Fibroblast of upper back skin (primary cell): ENCODE measurements around the gene SLC12A7.

Experiments used
- DNase-seq: peaks from one replicate; pipeline ENCODE4 v3.0.0-alpha.2; 2013

SLC12A7 gene

GRCh38 chr5:1124205-1125029 is 12.6 kb upstream of the SLC12A7 start:
- no peak for DNase-seq

- DNase-seq, result no peak
These were observed 11.7 kb upstream of the SLC12A7 start for GRCh38 chr5:1123418-1124147.

GRCh38 chr5:1122511-1123294 is 10.8 kb upstream of the SLC12A7 start:
- no peak for DNase-seq

GRCh38 chr5:1121891-1122290 is 10.0 kb upstream of the SLC12A7 start:
- DNase-seq, result no peak

GRCh38 chr5:1121044-1121443 is 9.2 kb upstream of the SLC12A7 start:
- no peak for DNase-seq

- DNase-seq, result no peak
These were observed 8.6 kb upstream of the SLC12A7 start for GRCh38 chr5:1120236-1120999.

- DNase-seq, result no peak
These were observed 7.5 kb upstream of the SLC12A7 start for GRCh38 chr5:1119312-1119831.

- DNase-seq, result no peak
These were observed 6.9 kb upstream of the SLC12A7 start for GRCh38 chr5:1118738-1119137.

GRCh38 chr5:1118231-1118698 is 6.4 kb upstream of the SLC12A7 start:
- peak; percentile 33 for DNase-seq

GRCh38 chr5:1116977-1117376 is 5.1 kb upstream of the SLC12A7 start:
- DNase-seq, result no peak

- no peak for DNase-seq
These were observed 4.4 kb upstream of the SLC12A7 start for GRCh38 chr5:1116109-1116740.

- no peak for DNase-seq
These were observed 3.4 kb upstream of the SLC12A7 start for GRCh38 chr5:1115123-1115815.

- DNase-seq, result no peak
These were observed 2.1 kb upstream of the SLC12A7 start for GRCh38 chr5:1113805-1114586.

- no peak for DNase-seq
These were observed 1.4 kb upstream of the SLC12A7 start for GRCh38 chr5:1113332-1113690.

- no peak for DNase-seq
These were observed 901 bp upstream of the SLC12A7 start for GRCh38 chr5:1112596-1113331.

GRCh38 chr5:1111241-1111726 is 579 bp downstream of the SLC12A7 start:
- no peak for DNase-seq

GRCh38 chr5:1110307-1111240 is 1.3 kb downstream of the SLC12A7 start:
- DNase-seq, result no peak
